HepG2 (cell line): ENCODE results near the gene BFAR. TPM values are rescaled to one million over a fixed set of nuclear protein-coding genes. Genes with fewer than 3 reads are reported as not detected.

Experiments used
- ATF5 ChIP-seq: sonication (generic); formaldehyde crosslinking; IDR thresholded peaks from 2 replicates; pipeline ENCODE4 v1.4.0; 2020; ENCODE audit warnings: mild to moderate bottlenecking, low read depth, missing genetic modification reagents
- CBFB ChIP-seq: sonication (generic); formaldehyde crosslinking; IDR thresholded peaks from 2 replicates; pipeline ENCODE4 v1.4.0; 2020; ENCODE audit warnings: missing genetic modification reagents
- EED ChIP-seq: sonication (generic); formaldehyde crosslinking; IDR thresholded peaks from 2 replicates; pipeline ENCODE4 v1.5.0; 2020; ENCODE audit warnings: mild to moderate bottlenecking, missing genetic modification reagents
- ETS1 ChIP-seq: sonication (generic); formaldehyde crosslinking; IDR thresholded peaks from 2 replicates; pipeline ENCODE4 v1.4.0; 2020; ENCODE audit warnings: missing genetic modification reagents
- HOXA7 ChIP-seq: sonication (generic); formaldehyde crosslinking; IDR thresholded peaks from 2 replicates; pipeline ENCODE4 v1.8.1; 2022; ENCODE audit warnings: mild to moderate bottlenecking, missing genetic modification reagents, moderate library complexity
- IKZF4 ChIP-seq: sonication (generic); formaldehyde crosslinking; IDR thresholded peaks from 2 replicates; pipeline ENCODE4 v1.5.1; 2020; ENCODE audit warnings: borderline replicate concordance, mild to moderate bottlenecking, low read depth, missing genetic modification reagents; ENCODE audit errors: not compliant biosample characterization
- NFE2L2 ChIP-seq: fragments of 150-350 bp; IDR thresholded peaks from 2 replicates; pipeline ENCODE4 v1.6.1; 2014; ENCODE audit warnings: low read length
- NFYC ChIP-seq: IDR thresholded peaks from 2 replicates; pipeline ENCODE4 v1.6.1; 2016; ENCODE audit warnings: missing genetic modification reagents, missing compliant biosample characterization
- RAD51 ChIP-seq: fragments of 450-650 bp; IDR thresholded peaks from 2 replicates; pipeline ENCODE4 v1.6.1; 2016; ENCODE audit warnings: borderline replicate concordance
- RARA ChIP-seq: IDR thresholded peaks from 2 replicates; pipeline ENCODE4 v1.6.1; 2016; ENCODE audit warnings: missing genetic modification reagents, missing compliant biosample characterization
- TIGD3 ChIP-seq: sonication (generic); formaldehyde crosslinking; IDR thresholded peaks from 2 replicates; pipeline ENCODE4 v1.5.1; 2020; ENCODE audit warnings: mild to moderate bottlenecking, missing genetic modification reagents, borderline replicate concordance
- ZBED4 ChIP-seq: sonication (generic); formaldehyde crosslinking; IDR thresholded peaks from 2 replicates; pipeline ENCODE4 v1.4.0; 2020; ENCODE audit warnings: missing genetic modification reagents, borderline replicate concordance
- ZBTB39 ChIP-seq: sonication (generic); formaldehyde crosslinking; IDR thresholded peaks from 2 replicates; pipeline ENCODE4 v1.5.0; 2020; ENCODE audit warnings: missing genetic modification reagents
- ZFAT ChIP-seq: sonication (generic); formaldehyde crosslinking; conservative IDR thresholded peaks from 2 replicates; pipeline ENCODE4 v1.8.1; 2023; ENCODE audit warnings: missing genetic modification reagents, inconsistent platforms
- ZNF274 ChIP-seq: sonication (generic); formaldehyde crosslinking; IDR thresholded peaks from 2 replicates; pipeline ENCODE4 v1.5.1; 2020; ENCODE audit warnings: mild to moderate bottlenecking, missing genetic modification reagents
- ZNF337 ChIP-seq: sonication (generic); formaldehyde crosslinking; IDR thresholded peaks from 2 replicates; pipeline ENCODE4 v1.5.1; 2020; ENCODE audit warnings: missing genetic modification reagents, low read depth, mild to moderate bottlenecking, borderline replicate concordance
- ZNF432 ChIP-seq: sonication (generic); formaldehyde crosslinking; IDR thresholded peaks from 2 replicates; pipeline ENCODE4 v1.5.0; 2020; ENCODE audit warnings: missing genetic modification reagents, mild to moderate bottlenecking, borderline replicate concordance
- ZNF510 ChIP-seq: sonication (generic); formaldehyde crosslinking; IDR thresholded peaks from 2 replicates; pipeline ENCODE4 v1.4.0; 2020; ENCODE audit warnings: low read depth, mild to moderate bottlenecking, missing genetic modification reagents
- ZNF766 ChIP-seq: sonication (generic); formaldehyde crosslinking; IDR thresholded peaks from 2 replicates; pipeline ENCODE4 v1.5.0; 2020; ENCODE audit warnings: missing genetic modification reagents, borderline replicate concordance
- polyA plus RNA-seq, 8 experiments: library from polyadenylated mRNA; depleted of rRNA in 3 of 8; stranded (reverse) in 7 of 8; unstranded in 1 of 8; fragments of >200 nt; fragmentation: Illumina TruSeq in 4 of 8; extraction: Trizol in 4 of 8; gene quantifications; 2 replicates each; pipeline versions ENCODE4 v1.2.1 to v1.2.3, GENCODE V29; 2011 to 2016; ENCODE audit warnings: low read depth in 4 of 8, missing spikeins in 1 of 8, mixed read lengths in 1 of 8; ENCODE audit not compliant: insufficient read depth in 1 of 8
- total RNA-seq, 5 experiments: library from RNA; depleted of rRNA; stranded (reverse); fragments of >200 nt; fragmentation: Illumina TruSeq; extraction: Trizol; gene quantifications; 2 replicates each; pipeline ENCODE4 v1.2.3, GENCODE V29; 2016; ENCODE audit warnings: low read depth in 1 of 5

Gene BFAR
- total and polyA plus RNA-seq, 2 of the 13 experiments (the other 11 are each of a cell fraction or from before 2014, with no cell fraction given): 96.9 to 120 TPM

- peak; percentile 68; the same call in 1 of the 2 replicates for TF ChIP-seq ZBED4 (CRISPR knock-in tag)
- peak; percentile 95; the same call in 1 of the 2 replicates for TF ChIP-seq ZNF337
- peak; percentile 86; the same call in 1 of the 2 replicates for TF ChIP-seq ZNF766
- TF ChIP-seq EED (CRISPR knock-in tag): no peak
- TF ChIP-seq ZNF432 (CRISPR knock-in tag): no peak; the same call in 1 of the 2 replicates
- no peak; the same call in 1 of the 2 replicates for TF ChIP-seq NFE2L2
- TF ChIP-seq ZNF510 (CRISPR knock-in tag): no peak; the same call in 1 of the 2 replicates
- peak; percentile 96 for TF ChIP-seq ETS1 (CRISPR knock-in tag)
- TF ChIP-seq NFYC (CRISPR knock-in tag): no peak; the same call in none of the 2 replicates
- TF ChIP-seq HOXA7 (CRISPR knock-in tag): no peak
- peak; percentile 86; the same call in 1 of the 2 replicates for TF ChIP-seq ATF5 (CRISPR knock-in tag)
- TF ChIP-seq CBFB: peak; percentile 95; the same call in 1 of the 2 replicates
- TF ChIP-seq ZNF274 (CRISPR knock-in tag): peak; percentile 77; the same call in 1 of the 2 replicates
- 0 out of 2 replicates have a peak, but pooled peaks have one; percentile 36 for TF ChIP-seq ZBTB39 (CRISPR knock-in tag)
- no peak for TF ChIP-seq RAD51
- TF ChIP-seq RARA (CRISPR knock-in tag): peak; percentile 60
- TF ChIP-seq TIGD3: peak; percentile 78; the same call in 1 of the 2 replicates
- TF ChIP-seq IKZF4 (CRISPR knock-in tag): peak; percentile 87
- peak; percentile 75 for TF ChIP-seq ZFAT
These were observed 2.7 kb upstream of the BFAR start, which contains the start of gene PARN (continued) for GRCh38 chr16:14629919-14630619.
